Measurements from ENCODE around the gene C19orf12. TPM values are rescaled to one million over a fixed set of nuclear protein-coding genes. Genes with fewer than 3 reads are reported as not detected.

C19orf12 gene
- total RNA-seq, 2 experiments from 2014 or later: 7.7 TPM

DNA sequence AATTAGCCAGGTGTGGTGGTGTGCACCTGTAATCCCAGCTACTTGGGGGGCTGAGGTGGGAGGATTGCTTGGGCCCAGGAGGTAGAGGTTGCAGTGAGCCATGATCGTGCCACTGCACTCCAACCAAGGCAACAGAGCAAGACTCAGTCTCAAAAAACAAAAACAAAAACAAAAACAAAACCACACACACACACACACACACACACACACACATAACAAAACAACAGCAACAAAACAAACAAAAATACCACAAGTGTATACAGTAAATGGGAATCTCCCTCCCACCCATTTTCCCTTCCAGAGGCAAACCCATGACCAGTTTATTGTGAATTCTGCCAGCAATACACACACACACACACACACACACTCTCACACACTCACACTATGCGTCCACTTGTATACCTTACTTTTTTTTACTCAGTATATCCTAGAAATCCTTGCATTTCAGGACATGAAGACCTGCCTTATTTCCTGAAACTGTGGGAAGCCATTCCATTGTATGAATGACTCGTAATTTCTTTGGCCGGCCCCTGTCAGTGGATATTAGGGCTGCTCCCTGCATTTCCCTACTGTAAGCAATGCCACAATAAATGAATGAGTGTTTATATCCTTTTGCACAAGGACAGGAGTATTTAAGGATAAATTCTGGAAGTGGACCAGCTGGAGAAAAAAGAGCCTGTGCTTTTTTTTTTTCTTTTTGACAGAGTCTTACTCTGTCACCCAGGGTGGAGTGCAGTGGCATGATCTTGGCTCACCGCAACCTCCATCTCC, 56.7 kb downstream of the C19orf12 start:
- ChIA-PET CTCF (interaction anchor here (1.5 kb wide), 1 partner anchor 58 kb away, joined by 3 read pairs; no protein-coding TSS in a partner anchor), POLR2A (interaction anchor here (1.2 kb wide), 1 partner anchor 14 kb away, joined by 3 read pairs; no protein-coding TSS in a partner anchor)
- Histone ChIP-seq H3K27ac (ENCODE audit: low read depth in 1 of 2, low read length in 2 of 2) (no peak overlapping the region), H3K36me3 (ENCODE audit: insufficient read depth, low read length) (no peaks in the 10 kb centered on the region), H3K4me1 (ENCODE audit: insufficient read depth, low read length) (peaks cover 20% of the 10 kb centered on the region), H3K4me3 (ENCODE audit: low read length) (no peak overlapping the region), H3K9me3 (ENCODE audit: control insufficient read depth in 1 of 2, insufficient read depth in 1 of 2, low read length in 2 of 2) (no peaks in the 10 kb centered on the region), H3K27me3 (ENCODE audit: control insufficient read depth in 1 of 2, insufficient read depth in 2 of 2, low read length in 2 of 2) (no peaks in the 10 kb centered on the region)
- H3K4me1 Mint-ChIP-seq (ENCODE audit: low read depth): peaks cover 30% of the 10 kb centered on the region
- DNase-seq: peak in 1 of 14 experiments; percentile 2
- no peaks in the 10 kb centered on the region for H3K27me3 Mint-ChIP-seq
- H3K36me3 Mint-ChIP-seq (ENCODE audit: low read depth): no peaks in the 10 kb centered on the region
- no peak for ATAC-seq (ENCODE audit: poor library complexity)
- TF ChIP-seq, protein P1, sequence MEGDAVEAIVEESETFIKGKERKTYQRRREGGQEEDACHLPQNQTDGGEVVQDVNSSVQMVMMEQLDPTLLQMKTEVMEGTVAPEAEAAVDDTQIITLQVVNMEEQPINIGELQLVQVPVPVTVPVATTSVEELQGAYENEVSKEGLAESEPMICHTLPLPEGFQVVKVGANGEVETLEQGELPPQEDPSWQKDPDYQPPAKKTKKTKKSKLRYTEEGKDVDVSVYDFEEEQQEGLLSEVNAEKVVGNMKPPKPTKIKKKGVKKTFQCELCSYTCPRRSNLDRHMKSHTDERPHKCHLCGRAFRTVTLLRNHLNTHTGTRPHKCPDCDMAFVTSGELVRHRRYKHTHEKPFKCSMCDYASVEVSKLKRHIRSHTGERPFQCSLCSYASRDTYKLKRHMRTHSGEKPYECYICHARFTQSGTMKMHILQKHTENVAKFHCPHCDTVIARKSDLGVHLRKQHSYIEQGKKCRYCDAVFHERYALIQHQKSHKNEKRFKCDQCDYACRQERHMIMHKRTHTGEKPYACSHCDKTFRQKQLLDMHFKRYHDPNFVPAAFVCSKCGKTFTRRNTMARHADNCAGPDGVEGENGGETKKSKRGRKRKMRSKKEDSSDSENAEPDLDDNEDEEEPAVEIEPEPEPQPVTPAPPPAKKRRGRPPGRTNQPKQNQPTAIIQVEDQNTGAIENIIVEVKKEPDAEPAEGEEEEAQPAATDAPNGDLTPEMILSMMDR (IDR thresholded peaks at IDR 0.05): no peak
- intact Hi-C loops (cut with DNase I, micrococcal nuclease): no loop called here
- no peak overlapping the region for H3K27ac Mint-ChIP-seq
- H3K4me3 Mint-ChIP-seq: no peak overlapping the region
- no peaks in the 10 kb centered on the region for H3K9me3 Mint-ChIP-seq

- H3K9me3 ChIP-seq (ENCODE audit: control insufficient read depth in 1 of 2, insufficient read depth in 1 of 2, low read length in 2 of 2): no peaks in the 10 kb centered on the region
- no peak overlapping the region for H3K27ac Mint-ChIP-seq
- H3K27me3 Mint-ChIP-seq: no peaks in the 10 kb centered on the region
- peaks cover 16% of the 10 kb centered on the region for H3K4me1 ChIP-seq (ENCODE audit: insufficient read depth, low read length)
- H3K9me3 Mint-ChIP-seq: no peaks in the 10 kb centered on the region
- intact Hi-C loops (cut with DNase I, micrococcal nuclease): no loop called here
- no peaks in the 10 kb centered on the region for H3K36me3 Mint-ChIP-seq (ENCODE audit: low read depth)
- ChIA-PET POLR2A (no interaction called here), CTCF (no interaction called here)
- no peaks in the 10 kb centered on the region for H3K36me3 ChIP-seq (ENCODE audit: insufficient read depth, low read length)
- no peak overlapping the region for H3K27ac ChIP-seq (ENCODE audit: low read depth in 1 of 2, low read length in 2 of 2)
- TF ChIP-seq, protein P1 (IDR thresholded peaks at IDR 0.05): no peak
- peaks cover 7% of the 10 kb centered on the region for H3K4me1 Mint-ChIP-seq (ENCODE audit: low read depth)
- no peak overlapping the region for H3K4me3 ChIP-seq (ENCODE audit: low read length)
- H3K4me3 Mint-ChIP-seq: no peak overlapping the region
- DNase-seq (peak in 1 of 14 experiments; percentile 19), ATAC-seq (ENCODE audit: poor library complexity) (no peak)
- H3K27me3 ChIP-seq (ENCODE audit: control insufficient read depth in 1 of 2, insufficient read depth in 2 of 2, low read length in 2 of 2): no peaks in the 10 kb centered on the region
These were observed 59.3 kb downstream of the C19orf12 start for GRCh38 chr19:29655648-29656335.

- intact Hi-C loops (cut with DNase I, micrococcal nuclease): no loop called here
- no peaks in the 10 kb centered on the region for H3K36me3 Mint-ChIP-seq (ENCODE audit: low read depth)
- ATAC-seq (ENCODE audit: poor library complexity) (no peak), DNase-seq (no peak)
- Histone ChIP-seq H3K27me3 (ENCODE audit: control insufficient read depth in 1 of 2, insufficient read depth in 2 of 2, low read length in 2 of 2) (no peaks in the 10 kb centered on the region), H3K4me1 (ENCODE audit: insufficient read depth, low read length) (peaks cover 4% of the 10 kb centered on the region), H3K27ac (ENCODE audit: low read depth in 1 of 2, low read length in 2 of 2) (no peak overlapping the region), H3K36me3 (ENCODE audit: insufficient read depth, low read length) (no peaks in the 10 kb centered on the region), H3K9me3 (ENCODE audit: control insufficient read depth in 1 of 2, insufficient read depth in 1 of 2, low read length in 2 of 2) (no peaks in the 10 kb centered on the region), H3K4me3 (ENCODE audit: low read length) (no peak overlapping the region)
- H3K4me3 Mint-ChIP-seq: no peak overlapping the region
- H3K27me3 Mint-ChIP-seq: no peaks in the 10 kb centered on the region
- TF ChIP-seq, protein P1 (IDR thresholded peaks at IDR 0.05): no peak
- POLR2A ChIA-PET: interaction anchor here (1.1 kb wide), 1 partner anchor 12 kb away, joined by 3 read pairs; the partner anchor contains the start of gene PLEKHF1
- H3K4me1 Mint-ChIP-seq (ENCODE audit: low read depth): no peaks in the 10 kb centered on the region
- no peak overlapping the region for H3K27ac Mint-ChIP-seq
- CTCF ChIA-PET: no interaction called here
- no peaks in the 10 kb centered on the region for H3K9me3 Mint-ChIP-seq
These were observed 61.7 kb downstream of the C19orf12 start for GRCh38 chr19:29653398-29653797.

All from CD4-positive, alpha-beta T cell (primary cell).